Activated CD8-positive, alpha-beta memory T cell treated with anti-CD3 and anti-CD28 coated beads, Interleukin-2, amount 10 ng/mL, durations not matched to agents 7 days and 5 days (primary cell): Measurements from ENCODE around the gene SSPN. TPM values are rescaled to one million over a fixed set of nuclear protein-coding genes. Genes with fewer than 3 reads are reported as not detected.
A peak's percentile ranks its signal among the peaks of the same experiment; 100 is the strongest.

ENCODE experiments used
- ATAC-seq: fragments of 150-1000 bp; cut with Tn5 transposase; one replicate; pipeline ENCODE4 v1.10.0; 2021; ENCODE audit warnings: moderate library complexity
- CTCF ChIA-PET: fragments of 350-600 bp; sonication (Branson Sonifier 250); formaldehyde crosslinking; loops from one replicate; lab custom pipeline; 2021; ENCODE audit warnings: antibody characterized with exemption; lab: Charles Lee
- DNase-seq: peaks from one replicate; pipeline ENCODE4 v3.0.0-alpha.2; 2020
- H3K27ac Mint-ChIP-seq: one replicate; pipeline ENCODE4 v1.8.0; 2021; ENCODE audit warnings: mild to moderate bottlenecking, mixed read lengths
- H3K27me3 Mint-ChIP-seq: one replicate; pipeline ENCODE4 v1.8.0; 2021; ENCODE audit warnings: mixed read lengths
- H3K36me3 Mint-ChIP-seq: one replicate; pipeline ENCODE4 v1.8.0; 2021; ENCODE audit warnings: mild to moderate bottlenecking, mixed read lengths
- H3K4me1 Mint-ChIP-seq: one replicate; pipeline ENCODE4 v1.8.0; 2021; ENCODE audit warnings: mixed read lengths
- H3K4me3 Mint-ChIP-seq: one replicate; pipeline ENCODE4 v1.8.0; 2021; ENCODE audit warnings: mild to moderate bottlenecking, moderate library complexity, mixed read lengths
- H3K9me3 Mint-ChIP-seq: one replicate; pipeline ENCODE4 v1.8.0; 2022; ENCODE audit warnings: low read depth, mixed read lengths
- total RNA-seq, 2 experiments: library from RNA; stranded (reverse); gene quantifications; one replicate each; pipeline ENCODE4 v1.2.3, GENCODE V29; 2021

The SSPN gene
- total RNA-seq, 2 experiments from 2014 or later: not detected

- Mint-ChIP-seq H3K4me3 (no peak overlapping the region), H3K36me3 (no peaks in the 10 kb centered on the region), H3K27me3 (peaks cover 12% of the 10 kb centered on the region), H3K9me3 (no peaks in the 10 kb centered on the region), H3K4me1 (peaks cover 5% of the 10 kb centered on the region), H3K27ac (no peak overlapping the region)
- ATAC-seq (no peak), DNase-seq (no peak)
- CTCF ChIA-PET: no interaction called here
Measured at GRCh38 chr12:26269562-26270284, 74.3 kb downstream of the SSPN start.

DNA sequence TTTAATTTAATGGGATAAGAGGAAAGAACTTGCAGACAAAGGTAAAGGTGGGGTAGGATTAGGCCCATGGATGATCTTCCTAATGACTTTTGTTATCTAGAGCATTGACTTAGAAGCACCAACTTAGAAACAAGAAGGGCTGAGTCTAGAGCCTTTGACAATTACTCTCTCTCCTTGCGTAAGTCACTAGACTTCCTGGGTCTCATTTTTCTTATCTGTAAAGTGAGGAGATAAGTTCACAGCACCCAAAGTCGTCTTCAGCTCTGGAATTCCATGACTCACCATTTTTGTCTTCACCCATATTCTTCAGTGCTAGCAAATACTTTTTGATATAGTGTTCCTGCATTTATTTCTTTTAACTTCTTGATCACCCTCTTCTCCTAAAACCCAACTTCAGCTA is 75.7 kb downstream of the SSPN start:
- Mint-ChIP-seq H3K4me1 (peaks cover 9% of the 10 kb centered on the region), H3K27me3 (peaks cover 12% of the 10 kb centered on the region), H3K9me3 (no peaks in the 10 kb centered on the region), H3K36me3 (no peaks in the 10 kb centered on the region), H3K4me3 (no peak overlapping the region), H3K27ac (no peak overlapping the region)
- CTCF ChIA-PET: no interaction called here
- DNase-seq (no peak), ATAC-seq (no peak)

DNA sequence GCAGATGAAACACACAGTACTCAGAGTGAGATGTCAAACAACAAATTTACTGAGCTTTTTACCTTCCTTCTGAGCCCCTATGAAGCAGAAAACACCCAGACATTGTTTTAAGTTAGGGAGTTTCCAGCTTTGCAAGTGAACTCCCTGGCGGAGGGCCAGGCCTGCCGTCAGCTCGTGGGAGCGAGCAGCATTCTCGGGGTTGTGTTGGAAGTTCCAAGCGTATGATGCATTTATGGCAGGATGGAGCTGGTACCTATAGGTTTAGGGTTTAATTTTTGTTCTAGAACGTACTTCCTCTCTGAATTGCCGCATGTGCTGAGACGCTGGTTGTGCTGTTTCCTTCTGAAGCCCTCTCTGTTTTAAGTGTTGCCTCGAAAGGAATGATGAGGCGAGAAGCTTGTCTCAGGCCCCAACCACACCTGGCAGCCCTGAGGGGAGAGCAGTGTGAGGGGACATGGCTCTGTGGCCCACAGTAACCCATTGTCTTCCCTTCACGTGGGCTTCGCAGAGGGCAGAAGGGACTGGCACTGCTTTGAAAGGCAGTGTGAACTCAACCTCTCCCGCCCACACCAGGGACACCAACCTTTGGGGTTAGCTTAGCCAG is 76.6 kb downstream of the SSPN start:
- H3K36me3 Mint-ChIP-seq: no peaks in the 10 kb centered on the region
- no peak overlapping the region for H3K4me3 Mint-ChIP-seq
- no peak overlapping the region for H3K27ac Mint-ChIP-seq
- DNase-seq (no peak), ATAC-seq (no peak)
- peaks cover 9% of the 10 kb centered on the region for H3K4me1 Mint-ChIP-seq
- CTCF ChIA-PET: no interaction called here
- no peaks in the 10 kb centered on the region for H3K9me3 Mint-ChIP-seq
- peaks cover 12% of the 10 kb centered on the region for H3K27me3 Mint-ChIP-seq

GRCh38 chr12:26272851-26273250 is 77.5 kb downstream of the SSPN start:
- peaks cover 11% of the 10 kb centered on the region for H3K27me3 Mint-ChIP-seq
- CTCF ChIA-PET: no interaction called here
- peaks cover 9% of the 10 kb centered on the region for H3K4me1 Mint-ChIP-seq
- H3K27ac Mint-ChIP-seq: no peak overlapping the region
- no peak for DNase-seq
- H3K36me3 Mint-ChIP-seq: no peaks in the 10 kb centered on the region
- ATAC-seq: no peak
- no peaks in the 10 kb centered on the region for H3K9me3 Mint-ChIP-seq
- no peak overlapping the region for H3K4me3 Mint-ChIP-seq

GRCh38 chr12:26273811-26274210 is 78.4 kb downstream of the SSPN start:
- ATAC-seq: no peak
- DNase-seq: no peak
- CTCF ChIA-PET: no interaction called here

GRCh38 chr12:26274441-26275312 is 79.3 kb downstream of the SSPN start:
- Mint-ChIP-seq H3K27ac (peak overlapping the region; percentile 42), H3K4me1 (peaks cover 9% of the 10 kb centered on the region), H3K9me3 (no peaks in the 10 kb centered on the region), H3K4me3 (no peak overlapping the region), H3K27me3 (peaks cover 11% of the 10 kb centered on the region), H3K36me3 (no peaks in the 10 kb centered on the region)
- peak; percentile 56 for DNase-seq
- CTCF ChIA-PET: interaction anchor here (0.9 kb wide), 1 partner anchor 10 kb away, joined by 3 read pairs; no protein-coding TSS in a partner anchor
- ATAC-seq: peak; percentile 95

More at GRCh38 chr12:26273811-26274210, 78.4 kb downstream of the SSPN start:
- no peak overlapping the region for H3K4me3 Mint-ChIP-seq
- H3K27me3 Mint-ChIP-seq: peaks cover 11% of the 10 kb centered on the region
- no peaks in the 10 kb centered on the region for H3K9me3 Mint-ChIP-seq
- H3K27ac Mint-ChIP-seq: no peak overlapping the region
- no peaks in the 10 kb centered on the region for H3K36me3 Mint-ChIP-seq
- peaks cover 9% of the 10 kb centered on the region for H3K4me1 Mint-ChIP-seq

DNA sequence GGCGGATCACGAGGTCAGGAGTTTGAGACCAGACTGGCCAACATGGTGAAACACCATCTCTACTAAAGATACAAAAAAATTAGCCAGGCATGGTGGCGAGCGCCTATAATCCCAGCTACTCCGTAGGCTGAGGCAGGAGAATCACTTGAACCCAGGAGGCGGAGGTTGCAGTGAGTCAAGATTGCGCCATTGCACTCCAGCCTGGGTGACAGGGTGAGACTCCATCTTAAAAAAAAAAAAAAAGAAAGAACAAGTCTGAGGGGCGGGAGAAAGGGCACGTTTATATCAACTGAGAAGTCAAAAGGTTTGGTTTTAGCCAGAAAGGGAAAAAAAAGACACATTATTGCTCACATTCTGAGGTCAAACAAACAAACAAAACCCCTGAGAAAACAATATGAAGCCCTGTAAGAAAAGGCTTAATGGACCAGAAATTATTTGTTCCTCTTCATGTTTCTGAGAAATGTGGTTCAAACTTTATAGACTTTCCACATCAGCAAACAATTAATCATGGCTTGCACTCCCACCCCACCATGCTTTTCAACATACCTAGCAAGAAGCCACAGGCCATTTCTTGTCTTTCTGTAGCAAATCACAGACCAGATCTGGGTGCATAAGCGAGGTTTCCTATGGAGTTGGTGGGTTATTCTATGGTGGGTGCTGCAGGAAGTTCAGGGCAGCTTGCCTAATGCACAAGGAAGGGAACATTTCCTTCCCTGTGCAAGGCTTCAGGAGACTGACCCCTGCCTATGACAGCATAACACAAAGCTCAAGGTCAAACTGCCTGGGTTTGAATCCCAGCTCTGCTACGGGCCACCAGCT is 80.1 kb downstream of the SSPN start:
- Mint-ChIP-seq H3K36me3 (no peaks in the 10 kb centered on the region), H3K9me3 (no peaks in the 10 kb centered on the region), H3K4me1 (peaks cover 9% of the 10 kb centered on the region), H3K27me3 (peaks cover 11% of the 10 kb centered on the region), H3K4me3 (no peak overlapping the region), H3K27ac (no peak overlapping the region)
- no peak for ATAC-seq
- CTCF ChIA-PET: no interaction called here
- DNase-seq: no peak

DNA sequence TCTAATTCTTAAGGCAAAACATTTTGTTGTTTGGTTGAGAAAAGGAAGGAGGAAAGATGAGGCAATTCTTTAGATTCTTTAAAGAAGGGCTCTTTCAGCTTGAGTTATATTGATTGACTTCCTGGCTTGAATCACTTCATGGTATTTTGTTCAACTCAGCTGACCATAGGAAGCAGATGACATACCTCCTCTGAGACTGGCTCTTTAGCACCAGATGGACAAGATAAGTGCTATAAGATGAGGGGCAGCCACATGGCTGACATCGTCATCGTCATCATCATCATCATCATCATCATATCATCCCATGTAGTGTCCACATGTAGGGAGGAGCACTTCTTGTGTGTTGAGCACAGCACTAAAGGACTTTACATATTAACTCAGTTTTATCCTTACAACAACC is 81.3 kb downstream of the SSPN start:
- ATAC-seq: no peak
- no peak for DNase-seq
- no peaks in the 10 kb centered on the region for H3K9me3 Mint-ChIP-seq

DNA sequence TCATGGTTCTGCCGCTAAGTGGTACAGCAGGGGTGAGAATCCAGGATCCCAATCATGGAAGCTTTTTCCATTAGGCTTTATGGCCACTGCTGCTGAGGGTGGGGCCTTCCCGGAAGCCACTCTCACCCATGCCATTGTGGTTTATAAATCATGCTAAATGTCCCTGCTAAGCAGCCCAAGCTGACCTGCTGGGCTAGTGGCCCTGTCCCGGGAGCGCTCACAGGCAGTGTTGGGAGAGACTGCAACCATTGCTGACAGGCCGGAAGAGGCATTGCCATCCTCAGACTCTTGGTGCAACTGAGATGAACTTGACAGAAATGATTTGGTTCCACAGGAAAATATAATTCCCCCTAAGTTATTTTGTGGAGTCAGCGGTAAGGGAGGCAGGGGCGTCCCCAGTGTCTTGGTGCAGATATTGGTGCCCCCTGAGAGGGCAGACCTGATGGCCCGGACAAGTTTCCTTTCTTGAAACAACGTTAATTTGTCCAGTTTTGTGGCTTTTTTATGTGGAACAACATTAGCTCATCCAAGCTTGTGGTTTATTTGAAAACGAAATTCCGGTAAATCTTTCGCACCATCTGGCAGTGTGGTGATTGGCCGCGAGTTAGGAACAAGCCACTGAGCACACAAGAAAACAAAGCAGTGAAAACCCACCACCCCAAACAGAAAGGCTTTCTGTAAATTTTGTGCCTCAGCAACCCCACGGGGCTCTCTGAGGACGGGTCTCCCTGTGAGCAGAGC is 82.3 kb downstream of the SSPN start:
- Mint-ChIP-seq H3K27ac (no peak overlapping the region), H3K9me3 (no peaks in the 10 kb centered on the region), H3K4me1 (peaks cover 9% of the 10 kb centered on the region), H3K4me3 (no peak overlapping the region), H3K36me3 (no peaks in the 10 kb centered on the region), H3K27me3 (no peaks in the 10 kb centered on the region)
- CTCF ChIA-PET: interaction anchor here (1.5 kb wide), 1 partner anchor 10 kb away, joined by 4 read pairs; no protein-coding TSS in a partner anchor
- ATAC-seq (no peak), DNase-seq (no peak)

More for the DNA sequence above, 81.3 kb downstream of the SSPN start:
- no peaks in the 10 kb centered on the region for H3K36me3 Mint-ChIP-seq
- H3K4me3 Mint-ChIP-seq: no peak overlapping the region
- no peak overlapping the region for H3K27ac Mint-ChIP-seq
- CTCF ChIA-PET: no interaction called here
- H3K27me3 Mint-ChIP-seq: peaks cover 4% of the 10 kb centered on the region
- H3K4me1 Mint-ChIP-seq: peaks cover 9% of the 10 kb centered on the region

DNA sequence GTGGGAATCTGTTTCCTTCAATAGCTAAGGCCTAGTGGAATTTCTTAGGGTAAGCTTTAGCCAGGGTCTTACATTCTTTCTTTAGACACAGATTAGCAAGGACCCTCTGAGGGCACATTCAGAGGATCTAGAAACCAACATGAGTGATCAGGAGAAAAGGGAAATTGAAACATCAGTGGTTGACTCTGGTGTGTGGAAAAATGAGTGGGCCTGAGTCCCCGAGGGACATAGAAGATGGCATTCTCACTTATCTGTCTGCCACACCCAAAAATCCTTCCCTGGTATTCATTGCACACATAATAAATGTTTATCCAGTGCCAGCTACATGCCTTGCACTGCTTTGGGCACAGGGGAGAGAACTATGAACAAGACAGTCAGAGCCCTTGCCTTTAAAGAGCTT is 82.9 kb downstream of the SSPN start:
- no peaks in the 10 kb centered on the region for H3K9me3 Mint-ChIP-seq
- no peak overlapping the region for H3K27ac Mint-ChIP-seq
- no peak overlapping the region for H3K4me3 Mint-ChIP-seq
- ATAC-seq: no peak
- no peaks in the 10 kb centered on the region for H3K36me3 Mint-ChIP-seq
- no peaks in the 10 kb centered on the region for H3K27me3 Mint-ChIP-seq
- peaks cover 9% of the 10 kb centered on the region for H3K4me1 Mint-ChIP-seq
- CTCF ChIA-PET: interaction anchor here (1.5 kb wide), 1 partner anchor 9 kb away, joined by 4 read pairs; no protein-coding TSS in a partner anchor
- DNase-seq: no peak

GRCh38 chr12:26278666-26279065 is 83.3 kb downstream of the SSPN start:
- no peak overlapping the region for H3K4me3 Mint-ChIP-seq
- H3K27me3 Mint-ChIP-seq: no peaks in the 10 kb centered on the region
- H3K9me3 Mint-ChIP-seq: no peaks in the 10 kb centered on the region
- CTCF ChIA-PET: interaction anchor here (1.5 kb wide), 1 partner anchor 9 kb away, joined by 4 read pairs; no protein-coding TSS in a partner anchor
- ATAC-seq (no peak), DNase-seq (no peak)
- peaks cover 9% of the 10 kb centered on the region for H3K4me1 Mint-ChIP-seq
- H3K27ac Mint-ChIP-seq: no peak overlapping the region
- H3K36me3 Mint-ChIP-seq: no peaks in the 10 kb centered on the region

GRCh38 chr12:26279091-26279490 is 83.7 kb downstream of the SSPN start:
- no peak overlapping the region for H3K4me3 Mint-ChIP-seq
- peaks cover 9% of the 10 kb centered on the region for H3K4me1 Mint-ChIP-seq
- no peak for DNase-seq
- no peaks in the 10 kb centered on the region for H3K36me3 Mint-ChIP-seq
- CTCF ChIA-PET: interaction anchor here (1.5 kb wide), 1 partner anchor 9 kb away, joined by 4 read pairs; no protein-coding TSS in a partner anchor
- no peak for ATAC-seq
- H3K27me3 Mint-ChIP-seq: no peaks in the 10 kb centered on the region
- no peaks in the 10 kb centered on the region for H3K9me3 Mint-ChIP-seq
- H3K27ac Mint-ChIP-seq: no peak overlapping the region
